HEK293 (cell line): ENCODE measurements around the gene TMEM79.

ENCODE experiments used
- CTCF ChIA-PET: fragments of 350-600 bp; formaldehyde crosslinking; extraction: SDS; loops from one replicate; lab custom pipeline; 2021; ENCODE audit warnings: antibody characterized with exemption; lab: Yijun Ruan, JAX
- POLR2A ChIA-PET: fragments of 300-600 bp; formaldehyde crosslinking; extraction: SDS; loops from one replicate; lab custom pipeline; 2020; ENCODE audit warnings: antibody characterized with exemption, inconsistent platforms; lab: Yijun Ruan, JAX
- H3K27ac ChIP-seq: fragments of 200-500 bp; sonication (Bioruptor generic); 2 replicates; pipeline ENCODE4 v1.5.1; 2014; ENCODE audit warnings: low read depth, low read length, control low read depth, inconsistent platforms; ENCODE audit errors: extremely low read depth
- H3K36me3 ChIP-seq, 2 experiments: fragments of 200-500 bp in 1 of 2; sonication (Bioruptor generic) in 1 of 2; 1 replicate in 1 of 2; 2 replicates in 1 of 2; pipeline ENCODE4 v1.5.1; 2014 to 2017; ENCODE audit warnings: inconsistent platforms in 2 of 2, low read length in 2 of 2; ENCODE audit not compliant: control insufficient read depth in 2 of 2, insufficient read depth in 1 of 2
- H3K4me1 ChIP-seq: fragments of 200-500 bp; sonication (Bioruptor generic); 2 replicates; pipeline ENCODE4 v1.5.1; 2014; ENCODE audit warnings: mild to moderate bottlenecking, low read length, inconsistent platforms; ENCODE audit not compliant: control insufficient read depth, insufficient read depth
- H3K4me3 ChIP-seq: 2 replicates; pipeline ENCODE4 v1.5.1; 2011; ENCODE audit warnings: low read depth, mild to moderate bottlenecking, control low read depth, low read length, moderate library complexity
- H3K9me3 ChIP-seq: fragments of 200-500 bp; sonication (Bioruptor generic); 2 replicates; pipeline ENCODE4 v1.5.1; 2014; ENCODE audit warnings: low read depth, low read length, inconsistent platforms; ENCODE audit not compliant: control insufficient read depth, insufficient read depth
- BCL11B ChIP-seq: fragments of 450-650 bp; formaldehyde crosslinking; IDR thresholded peaks from 2 replicates; pipeline ENCODE4 v1.5.1; 2016; ENCODE audit warnings: low read depth, missing biosample characterization, missing genetic modification characterization
- SP2 ChIP-seq: fragments of 450-650 bp; formaldehyde crosslinking; IDR thresholded peaks from 2 replicates; pipeline ENCODE4 v1.5.1; 2016; ENCODE audit warnings: missing biosample characterization, missing genetic modification characterization
- YY1 ChIP-seq: fragments of 450-650 bp; formaldehyde crosslinking; IDR thresholded peaks from 2 replicates; pipeline ENCODE4 v1.5.1; 2018; ENCODE audit warnings: missing biosample characterization, missing genetic modification characterization
- ZBTB1 ChIP-seq: fragments of 450-650 bp; formaldehyde crosslinking; IDR thresholded peaks from 2 replicates; pipeline ENCODE4 v1.5.1; 2016; ENCODE audit warnings: missing biosample characterization, missing genetic modification characterization
- ZBTB21 ChIP-seq: fragments of 450-650 bp; formaldehyde crosslinking; IDR thresholded peaks from 2 replicates; pipeline ENCODE4 v1.5.1; 2017; ENCODE audit warnings: missing biosample characterization, missing genetic modification characterization
- ZBTB48 ChIP-seq: fragments of 450-650 bp; formaldehyde crosslinking; IDR thresholded peaks from 2 replicates; pipeline ENCODE4 v1.5.1; 2016; ENCODE audit warnings: missing biosample characterization, missing genetic modification characterization
- ZFP69B ChIP-seq: fragments of 450-650 bp; formaldehyde crosslinking; IDR thresholded peaks from 2 replicates; pipeline ENCODE4 v1.5.1; 2016; ENCODE audit warnings: missing biosample characterization, missing genetic modification characterization
- ZIC2 ChIP-seq: fragments of 450-650 bp; formaldehyde crosslinking; IDR thresholded peaks from 2 replicates; pipeline ENCODE4 v1.5.1; 2016; ENCODE audit warnings: missing biosample characterization, missing genetic modification characterization
- ZNF184 ChIP-seq: fragments of 450-650 bp; IDR thresholded peaks from 2 replicates; pipeline ENCODE4 v1.5.1; 2018; ENCODE audit warnings: missing biosample characterization, mild to moderate bottlenecking, missing genetic modification characterization
- ZNF324 ChIP-seq: fragments of 450-650 bp; formaldehyde crosslinking; IDR thresholded peaks from 2 replicates; pipeline ENCODE4 v1.5.1; 2016; ENCODE audit warnings: missing biosample characterization, missing genetic modification characterization
- ZNF37A ChIP-seq: fragments of 450-650 bp; IDR thresholded peaks from 2 replicates; pipeline ENCODE4 v1.5.1; 2018; ENCODE audit warnings: missing biosample characterization, missing genetic modification characterization
- ZNF48 ChIP-seq: fragments of 450-650 bp; formaldehyde crosslinking; IDR thresholded peaks from 2 replicates; pipeline ENCODE4 v1.5.1; 2016; ENCODE audit warnings: missing biosample characterization, missing genetic modification characterization
- ZNF521 ChIP-seq: fragments of 450-650 bp; formaldehyde crosslinking; IDR thresholded peaks from 2 replicates; pipeline ENCODE4 v1.5.1; 2017; ENCODE audit warnings: missing biosample characterization, mild to moderate bottlenecking, missing genetic modification characterization
- ZNF561 ChIP-seq: fragments of 450-650 bp; IDR thresholded peaks from 2 replicates; pipeline ENCODE4 v1.5.1; 2018; ENCODE audit warnings: missing biosample characterization, missing genetic modification characterization, borderline replicate concordance
- ZNF596 ChIP-seq: fragments of 450-650 bp; IDR thresholded peaks from 2 replicates; pipeline ENCODE4 v1.5.0; 2018; ENCODE audit warnings: missing biosample characterization, mild to moderate bottlenecking, missing genetic modification characterization, moderate library complexity
- TF ChIP-seq, protein P1 (sequence below): fragments of 450-650 bp; formaldehyde crosslinking; IDR thresholded peaks from 2 replicates; pipeline ENCODE4 v1.5.1; 2016; ENCODE audit warnings: missing biosample characterization, missing genetic modification characterization
- TF ChIP-seq, protein P2 (sequence below): fragments of 450-650 bp; formaldehyde crosslinking; IDR thresholded peaks from 2 replicates; pipeline ENCODE4 v1.5.1; 2016; ENCODE audit warnings: missing biosample characterization, missing genetic modification characterization, borderline replicate concordance
- TF ChIP-seq, protein P3 (sequence below): IDR thresholded peaks from 2 replicates; pipeline ENCODE4 v1.6.1; 2011; ENCODE audit warnings: mild to moderate bottlenecking, low read depth, low read length, borderline replicate concordance
- TF ChIP-seq, protein P4 (sequence below): fragments of 450-650 bp; formaldehyde crosslinking; conservative IDR thresholded peaks from 2 replicates; pipeline ENCODE4 v1.5.1; 2016; ENCODE audit warnings: low read depth, missing biosample characterization, missing genetic modification characterization
- TF ChIP-seq, protein P5 (sequence below): fragments of 450-650 bp; IDR thresholded peaks from 2 replicates; pipeline ENCODE4 v1.5.1; 2018; ENCODE audit warnings: missing biosample characterization, missing genetic modification characterization

TMEM79 gene

DNA sequence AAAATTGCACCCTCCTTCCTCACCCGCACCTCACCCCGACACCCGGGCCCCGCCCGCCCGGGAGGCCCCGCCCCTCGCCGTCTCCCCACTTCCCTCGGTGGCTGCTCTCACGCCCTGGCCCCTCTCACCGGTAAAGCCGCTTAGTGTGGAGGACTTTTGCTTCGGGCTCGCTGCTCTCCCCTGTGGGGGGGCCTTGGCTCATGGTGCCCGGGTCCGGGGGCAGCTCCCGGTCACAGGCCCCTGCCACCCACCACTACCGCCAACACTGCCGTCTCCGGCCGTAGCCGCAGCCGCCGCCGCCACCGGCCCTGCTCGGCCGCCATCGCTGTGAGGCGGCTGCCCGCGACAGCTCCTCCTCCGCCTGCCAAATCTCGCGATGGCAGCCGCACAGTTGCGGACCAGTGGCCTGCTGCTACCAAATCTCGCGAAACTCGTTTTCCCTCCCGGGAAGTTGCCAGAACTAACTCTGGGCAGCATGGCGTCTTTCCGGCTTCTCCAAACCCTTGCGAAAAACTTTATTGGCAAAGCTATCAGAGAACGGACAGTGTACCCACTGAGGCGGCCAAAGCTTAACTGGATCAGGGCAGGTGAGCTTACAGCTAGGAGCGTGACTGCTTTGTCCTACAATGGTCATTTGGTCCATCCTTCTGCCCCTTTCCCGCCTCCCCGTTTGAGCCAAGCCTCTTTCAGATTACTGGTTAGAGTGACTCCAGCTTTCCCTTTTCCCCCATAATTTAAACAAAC, 1.5 kb upstream of the TMEM79 start, which contains the start of gene SMG5 (continued):
- TF ChIP-seq ZNF561 (peak; percentile 99), ZNF48 (tag by site-specific recombination) (no peak), ZBTB1 (tag by site-specific recombination) (no peak), ZNF596 (tag by site-specific recombination) (no peak), BCL11B (no peak), ZNF521 (tag by site-specific recombination) (no peak), ZNF184 (tag by site-specific recombination) (no peak), ZFP69B (tag by site-specific recombination) (peak; percentile 90), ZIC2 (peak; percentile 59)
- TF ChIP-seq, protein P1, sequence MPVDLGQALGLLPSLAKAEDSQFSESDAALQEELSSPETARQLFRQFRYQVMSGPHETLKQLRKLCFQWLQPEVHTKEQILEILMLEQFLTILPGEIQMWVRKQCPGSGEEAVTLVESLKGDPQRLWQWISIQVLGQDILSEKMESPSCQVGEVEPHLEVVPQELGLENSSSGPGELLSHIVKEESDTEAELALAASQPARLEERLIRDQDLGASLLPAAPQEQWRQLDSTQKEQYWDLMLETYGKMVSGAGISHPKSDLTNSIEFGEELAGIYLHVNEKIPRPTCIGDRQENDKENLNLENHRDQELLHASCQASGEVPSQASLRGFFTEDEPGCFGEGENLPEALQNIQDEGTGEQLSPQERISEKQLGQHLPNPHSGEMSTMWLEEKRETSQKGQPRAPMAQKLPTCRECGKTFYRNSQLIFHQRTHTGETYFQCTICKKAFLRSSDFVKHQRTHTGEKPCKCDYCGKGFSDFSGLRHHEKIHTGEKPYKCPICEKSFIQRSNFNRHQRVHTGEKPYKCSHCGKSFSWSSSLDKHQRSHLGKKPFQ (tag by site-specific recombination) = no peak
- TF ChIP-seq, protein P2, sequence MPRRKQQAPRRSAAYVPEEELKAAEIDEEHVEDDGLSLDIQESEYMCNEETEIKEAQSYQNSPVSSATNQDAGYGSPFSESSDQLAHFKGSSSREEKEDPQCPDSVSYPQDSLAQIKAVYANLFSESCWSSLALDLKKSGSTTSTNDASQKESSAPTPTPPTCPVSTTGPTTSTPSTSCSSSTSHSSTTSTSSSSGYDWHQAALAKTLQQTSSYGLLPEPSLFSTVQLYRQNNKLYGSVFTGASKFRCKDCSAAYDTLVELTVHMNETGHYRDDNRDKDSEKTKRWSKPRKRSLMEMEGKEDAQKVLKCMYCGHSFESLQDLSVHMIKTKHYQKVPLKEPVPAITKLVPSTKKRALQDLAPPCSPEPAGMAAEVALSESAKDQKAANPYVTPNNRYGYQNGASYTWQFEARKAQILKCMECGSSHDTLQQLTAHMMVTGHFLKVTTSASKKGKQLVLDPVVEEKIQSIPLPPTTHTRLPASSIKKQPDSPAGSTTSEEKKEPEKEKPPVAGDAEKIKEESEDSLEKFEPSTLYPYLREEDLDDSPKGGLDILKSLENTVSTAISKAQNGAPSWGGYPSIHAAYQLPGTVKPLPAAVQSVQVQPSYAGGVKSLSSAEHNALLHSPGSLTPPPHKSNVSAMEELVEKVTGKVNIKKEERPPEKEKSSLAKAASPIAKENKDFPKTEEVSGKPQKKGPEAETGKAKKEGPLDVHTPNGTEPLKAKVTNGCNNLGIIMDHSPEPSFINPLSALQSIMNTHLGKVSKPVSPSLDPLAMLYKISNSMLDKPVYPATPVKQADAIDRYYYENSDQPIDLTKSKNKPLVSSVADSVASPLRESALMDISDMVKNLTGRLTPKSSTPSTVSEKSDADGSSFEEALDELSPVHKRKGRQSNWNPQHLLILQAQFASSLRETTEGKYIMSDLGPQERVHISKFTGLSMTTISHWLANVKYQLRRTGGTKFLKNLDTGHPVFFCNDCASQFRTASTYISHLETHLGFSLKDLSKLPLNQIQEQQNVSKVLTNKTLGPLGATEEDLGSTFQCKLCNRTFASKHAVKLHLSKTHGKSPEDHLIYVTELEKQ = peak; percentile 86; the same call in 1 of the 2 replicates

DNA sequence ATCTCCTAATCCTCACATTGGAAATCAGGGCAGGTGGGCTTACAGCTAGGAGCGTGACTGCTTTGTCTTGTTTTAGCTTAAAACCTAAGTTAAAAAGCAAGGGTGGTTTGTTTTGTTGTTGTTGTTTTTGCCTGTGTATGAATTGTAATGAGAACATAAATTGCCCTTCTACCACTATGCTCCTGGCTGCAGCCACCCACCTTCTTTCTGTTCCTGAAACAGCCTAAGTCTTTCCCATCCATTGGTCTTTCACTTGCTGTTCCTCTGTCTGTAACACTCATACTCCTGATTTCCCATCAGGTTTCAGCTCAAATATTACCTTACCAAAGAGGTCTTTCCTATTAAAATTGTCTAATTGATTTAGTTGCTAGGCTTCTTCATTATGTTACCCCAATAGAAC, 604 bp upstream of the TMEM79 start:
- TF ChIP-seq ZBTB21 (no peak), ZBTB48 (tag by site-specific recombination) (peak; percentile 28; the same call in 1 of the 2 replicates)
- Histone ChIP-seq H3K36me3 (peaks cover 4 to 45% of the 10 kb centered on the region in 2 experiments; a peak in 2 of 3 replicates), H3K27ac (no peak overlapping the region; the same call in 1 of the 2 replicates), H3K4me3 (peak overlapping the region; percentile 91), H3K4me1 (peaks cover 4% of the 10 kb centered on the region; the same call in 1 of the 2 replicates), H3K9me3 (no peaks in the 10 kb centered on the region)
- ChIA-PET CTCF (interaction anchor here (1.1 to 1.8 kb wide), 3 partner anchors 59 to 187 kb away, joined by 3 to 9 read pairs (median 4); no protein-coding TSS in a partner anchor), POLR2A (interaction anchor here (0.6 to 2.3 kb wide), 9 partner anchors 8 to 218 kb away, joined by 3 to 19 read pairs (median 6); partner anchors contain the start of genes CCT3, GLMP and TSACC)

DNA sequence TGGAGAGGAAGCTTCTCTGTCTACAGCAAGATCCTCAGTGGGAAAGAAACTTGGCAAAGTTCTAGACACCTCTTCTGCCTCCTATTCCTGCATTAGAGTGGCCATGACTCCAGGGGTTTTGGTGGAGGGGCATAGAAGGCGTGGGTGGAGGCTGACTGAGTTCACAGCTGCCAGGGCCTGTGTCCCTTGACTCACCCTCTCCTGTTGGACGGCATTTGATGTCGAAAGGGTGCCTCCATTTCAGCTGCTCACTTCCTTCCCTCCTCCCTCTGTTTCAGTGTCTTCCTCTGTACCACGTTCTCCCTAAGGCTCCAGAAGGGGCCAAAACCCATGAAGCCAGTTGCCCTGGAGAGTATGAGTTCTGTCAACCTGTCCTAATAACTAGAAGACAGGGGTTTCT, 632 bp downstream of the TMEM79 start:
- CTCF ChIA-PET = interaction anchor here (0.8 kb wide), 1 partner anchor 35 kb away, joined by 4 read pairs; no protein-coding TSS in a partner anchor
- TF ChIP-seq ZNF37A (tag by site-specific recombination) (no peak), SP2 (tag by site-specific recombination) (no peak), ZNF324 (tag by site-specific recombination) (no peak), YY1 (tag by site-specific recombination) (no peak)
- TF ChIP-seq, protein P3, sequence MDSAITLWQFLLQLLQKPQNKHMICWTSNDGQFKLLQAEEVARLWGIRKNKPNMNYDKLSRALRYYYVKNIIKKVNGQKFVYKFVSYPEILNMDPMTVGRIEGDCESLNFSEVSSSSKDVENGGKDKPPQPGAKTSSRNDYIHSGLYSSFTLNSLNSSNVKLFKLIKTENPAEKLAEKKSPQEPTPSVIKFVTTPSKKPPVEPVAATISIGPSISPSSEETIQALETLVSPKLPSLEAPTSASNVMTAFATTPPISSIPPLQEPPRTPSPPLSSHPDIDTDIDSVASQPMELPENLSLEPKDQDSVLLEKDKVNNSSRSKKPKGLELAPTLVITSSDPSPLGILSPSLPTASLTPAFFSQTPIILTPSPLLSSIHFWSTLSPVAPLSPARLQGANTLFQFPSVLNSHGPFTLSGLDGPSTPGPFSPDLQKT = no peak
- TF ChIP-seq, protein P4, sequence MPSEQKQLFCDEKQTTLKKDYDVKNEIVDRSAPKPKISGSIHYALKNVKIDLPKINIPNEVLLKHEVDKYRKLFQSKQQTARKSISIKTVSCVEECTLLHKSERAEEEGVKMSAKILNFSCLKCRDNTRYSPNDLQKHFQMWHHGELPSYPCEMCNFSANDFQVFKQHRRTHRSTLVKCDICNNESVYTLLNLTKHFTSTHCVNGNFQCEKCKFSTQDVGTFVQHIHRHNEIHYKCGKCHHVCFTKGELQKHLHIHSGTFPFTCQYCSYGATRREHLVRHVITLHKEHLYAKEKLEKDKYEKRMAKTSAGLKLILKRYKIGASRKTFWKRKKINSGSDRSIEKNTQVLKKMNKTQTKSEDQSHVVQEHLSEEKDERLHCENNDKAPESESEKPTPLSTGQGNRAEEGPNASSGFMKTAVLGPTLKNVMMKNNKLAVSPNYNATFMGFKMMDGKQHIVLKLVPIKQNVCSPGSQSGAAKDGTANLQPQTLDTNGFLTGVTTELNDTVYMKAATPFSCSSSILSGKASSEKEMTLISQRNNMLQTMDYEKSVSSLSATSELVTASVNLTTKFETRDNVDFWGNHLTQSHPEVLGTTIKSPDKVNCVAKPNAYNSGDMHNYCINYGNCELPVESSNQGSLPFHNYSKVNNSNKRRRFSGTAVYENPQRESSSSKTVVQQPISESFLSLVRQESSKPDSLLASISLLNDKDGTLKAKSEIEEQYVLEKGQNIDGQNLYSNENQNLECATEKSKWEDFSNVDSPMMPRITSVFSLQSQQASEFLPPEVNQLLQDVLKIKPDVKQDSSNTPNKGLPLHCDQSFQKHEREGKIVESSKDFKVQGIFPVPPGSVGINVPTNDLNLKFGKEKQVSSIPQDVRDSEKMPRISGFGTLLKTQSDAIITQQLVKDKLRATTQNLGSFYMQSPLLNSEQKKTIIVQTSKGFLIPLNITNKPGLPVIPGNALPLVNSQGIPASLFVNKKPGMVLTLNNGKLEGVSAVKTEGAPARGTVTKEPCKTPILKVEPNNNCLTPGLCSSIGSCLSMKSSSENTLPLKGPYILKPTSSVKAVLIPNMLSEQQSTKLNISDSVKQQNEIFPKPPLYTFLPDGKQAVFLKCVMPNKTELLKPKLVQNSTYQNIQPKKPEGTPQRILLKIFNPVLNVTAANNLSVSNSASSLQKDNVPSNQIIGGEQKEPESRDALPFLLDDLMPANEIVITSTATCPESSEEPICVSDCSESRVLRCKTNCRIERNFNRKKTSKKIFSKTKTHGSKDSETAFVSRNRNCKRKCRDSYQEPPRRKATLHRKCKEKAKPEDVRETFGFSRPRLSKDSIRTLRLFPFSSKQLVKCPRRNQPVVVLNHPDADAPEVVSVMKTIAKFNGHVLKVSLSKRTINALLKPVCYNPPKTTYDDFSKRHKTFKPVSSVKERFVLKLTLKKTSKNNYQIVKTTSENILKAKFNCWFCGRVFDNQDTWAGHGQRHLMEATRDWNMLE = no peak
- TF ChIP-seq, protein P5, sequence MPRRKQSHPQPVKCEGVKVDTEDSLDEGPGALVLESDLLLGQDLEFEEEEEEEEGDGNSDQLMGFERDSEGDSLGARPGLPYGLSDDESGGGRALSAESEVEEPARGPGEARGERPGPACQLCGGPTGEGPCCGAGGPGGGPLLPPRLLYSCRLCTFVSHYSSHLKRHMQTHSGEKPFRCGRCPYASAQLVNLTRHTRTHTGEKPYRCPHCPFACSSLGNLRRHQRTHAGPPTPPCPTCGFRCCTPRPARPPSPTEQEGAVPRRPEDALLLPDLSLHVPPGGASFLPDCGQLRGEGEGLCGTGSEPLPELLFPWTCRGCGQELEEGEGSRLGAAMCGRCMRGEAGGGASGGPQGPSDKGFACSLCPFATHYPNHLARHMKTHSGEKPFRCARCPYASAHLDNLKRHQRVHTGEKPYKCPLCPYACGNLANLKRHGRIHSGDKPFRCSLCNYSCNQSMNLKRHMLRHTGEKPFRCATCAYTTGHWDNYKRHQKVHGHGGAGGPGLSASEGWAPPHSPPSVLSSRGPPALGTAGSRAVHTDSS (tag by site-specific recombination) = no peak

More for the DNA sequence above, 632 bp downstream of the TMEM79 start:
- no peak overlapping the region for H3K4me3 ChIP-seq
- peaks cover 4% of the 10 kb centered on the region; the same call in 1 of the 2 replicates for H3K4me1 ChIP-seq
- peaks cover 4 to 43% of the 10 kb centered on the region in 2 experiments; a peak in 2 of 3 replicates for H3K36me3 ChIP-seq
- no peaks in the 10 kb centered on the region for H3K9me3 ChIP-seq
- POLR2A ChIA-PET = no interaction called here
- H3K27ac ChIP-seq = no peak overlapping the region
